Lung (tissue), 12 donors: ENCODE results near the gene GRIA1. TPM values are rescaled to one million over a fixed set of nuclear protein-coding genes. Genes with fewer than 3 reads are reported as not detected.
A peak's percentile ranks its signal among the peaks of the same experiment; 100 is the strongest.

Experiments used
- ATAC-seq: fragments of 200-7000 bp; cut with Tn5 transposase; one replicate; pipeline ENCODE4 v1.9.1; 2020; ENCODE audit warnings: moderate number of reproducible peaks; ENCODE audit not compliant: insufficient read depth, low FRiP score
- DNase-seq, 3 donors: peaks; one replicate each; pipeline ENCODE4 v3.0.0-alpha.2; 2013 to 2017
- H3K27ac ChIP-seq, 2 donors: one replicate each; pipeline ENCODE4 v1.5.1; 2013; ENCODE audit warnings: mild to moderate bottlenecking in 2 of 2, moderate library complexity in 2 of 2, control low read depth in 1 of 2, inconsistent platforms in 1 of 2, low read depth in 1 of 2, low read length in 1 of 2
- H3K27me3 ChIP-seq, 3 donors: one replicate each; pipeline ENCODE4 v1.5.1; 2013; ENCODE audit warnings: low read length in 2 of 3; ENCODE audit not compliant: control insufficient read depth in 3 of 3, insufficient read depth in 3 of 3
- H3K36me3 ChIP-seq, 4 donors: one replicate each; pipeline ENCODE4 v1.5.1; 2013; ENCODE audit warnings: low read length in 4 of 4, mild to moderate bottlenecking in 1 of 4, moderate library complexity in 1 of 4; ENCODE audit not compliant: control insufficient read depth in 4 of 4, insufficient read depth in 4 of 4
- H3K4me1 ChIP-seq, 5 donors: one replicate each; pipeline ENCODE4 v1.5.1; 2013; ENCODE audit warnings: low read length in 5 of 5, mild to moderate bottlenecking in 2 of 5, moderate library complexity in 1 of 5; ENCODE audit not compliant: control insufficient read depth in 5 of 5, insufficient read depth in 5 of 5
- H3K4me3 ChIP-seq: one replicate; pipeline ENCODE4 v1.5.1; 2013; ENCODE audit warnings: mild to moderate bottlenecking, control low read depth, moderate library complexity
- H3K9ac ChIP-seq, 2 donors: one replicate each; pipeline ENCODE4 v1.5.1; 2013; ENCODE audit warnings: low read length in 2 of 2, control low read depth in 1 of 2; ENCODE audit not compliant: insufficient read depth in 1 of 2
- H3K9me3 ChIP-seq, 4 donors: one replicate each; pipeline ENCODE4 v1.5.1; 2013; ENCODE audit warnings: low read length in 3 of 4, mild to moderate bottlenecking in 1 of 4, moderate library complexity in 1 of 4; ENCODE audit not compliant: control insufficient read depth in 4 of 4, insufficient read depth in 3 of 4
- WGBS, 2 donors: extraction: QIAGEN DNeasy Blood & Tissue Kit; methylation state at CpG; one replicate each; pipeline ENCODE4 v1.1.7; 2013; 5-methylcytosine and 5-hydroxymethylcytosine counted together
- polyA plus RNA-seq, 2 donors: library from polyadenylated mRNA; stranded (reverse); fragments of 200-250 nt; gene quantifications; one replicate each; pipeline ENCODE4 v1.2.1, GENCODE V29; 2013
- total RNA-seq, 2 donors: library from RNA; depleted of rRNA in 1 of 2; stranded (reverse); fragments of >200 nt in 1 of 2; gene quantifications; one replicate each; pipeline ENCODE4 v1.2.1, GENCODE V29; 2014 to 2021
- TF ChIP-seq, protein P1 (sequence below): IDR thresholded peaks from 2 replicates; pipeline ENCODE4 v1.5.1; 2012; ENCODE audit warnings: mild to moderate bottlenecking; ENCODE audit errors: control extremely low read depth, extremely low read depth
- donor health status: control.
- donor health status: control.
- donor health status: Bipolar disorder and iron deficiency.
- donor health status: healthy.
- donor health status: DM: yes; HTN: yes; CAD: no.

GRIA1 gene
- total and polyA plus RNA-seq, 4 donors, result 1.1 to 12.5 (median 2.0) TPM

GRCh38 chr5:153491038-153491744 is 721 bp downstream of the GRIA1 start:
- TF ChIP-seq, protein P1, sequence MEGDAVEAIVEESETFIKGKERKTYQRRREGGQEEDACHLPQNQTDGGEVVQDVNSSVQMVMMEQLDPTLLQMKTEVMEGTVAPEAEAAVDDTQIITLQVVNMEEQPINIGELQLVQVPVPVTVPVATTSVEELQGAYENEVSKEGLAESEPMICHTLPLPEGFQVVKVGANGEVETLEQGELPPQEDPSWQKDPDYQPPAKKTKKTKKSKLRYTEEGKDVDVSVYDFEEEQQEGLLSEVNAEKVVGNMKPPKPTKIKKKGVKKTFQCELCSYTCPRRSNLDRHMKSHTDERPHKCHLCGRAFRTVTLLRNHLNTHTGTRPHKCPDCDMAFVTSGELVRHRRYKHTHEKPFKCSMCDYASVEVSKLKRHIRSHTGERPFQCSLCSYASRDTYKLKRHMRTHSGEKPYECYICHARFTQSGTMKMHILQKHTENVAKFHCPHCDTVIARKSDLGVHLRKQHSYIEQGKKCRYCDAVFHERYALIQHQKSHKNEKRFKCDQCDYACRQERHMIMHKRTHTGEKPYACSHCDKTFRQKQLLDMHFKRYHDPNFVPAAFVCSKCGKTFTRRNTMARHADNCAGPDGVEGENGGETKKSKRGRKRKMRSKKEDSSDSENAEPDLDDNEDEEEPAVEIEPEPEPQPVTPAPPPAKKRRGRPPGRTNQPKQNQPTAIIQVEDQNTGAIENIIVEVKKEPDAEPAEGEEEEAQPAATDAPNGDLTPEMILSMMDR, result no peak
- no peaks in the 10 kb centered on the region for H3K36me3 ChIP-seq
- no peaks in the 10 kb centered on the region for H3K9me3 ChIP-seq
- ATAC-seq (no peak), DNase-seq (peak in 2 of 3 donors; percentile 2 to 11)
- WGBS, 2 donors, result 23 to 32% methylated on average over 14 of the region's 14 CpGs
- no peak overlapping the region for H3K27ac ChIP-seq
- H3K4me3 ChIP-seq, result peak overlapping the region; percentile 14
- peaks cover 0 to 14% (median 2%) of the 10 kb centered on the region in 3 donors for H3K27me3 ChIP-seq
- H3K9ac ChIP-seq, result peak overlapping the region in 1 of 2 donors; percentile 65
- H3K4me1 ChIP-seq, result peaks cover 0 to 18% (median 3%) of the 10 kb centered on the region in 5 donors

DNA sequence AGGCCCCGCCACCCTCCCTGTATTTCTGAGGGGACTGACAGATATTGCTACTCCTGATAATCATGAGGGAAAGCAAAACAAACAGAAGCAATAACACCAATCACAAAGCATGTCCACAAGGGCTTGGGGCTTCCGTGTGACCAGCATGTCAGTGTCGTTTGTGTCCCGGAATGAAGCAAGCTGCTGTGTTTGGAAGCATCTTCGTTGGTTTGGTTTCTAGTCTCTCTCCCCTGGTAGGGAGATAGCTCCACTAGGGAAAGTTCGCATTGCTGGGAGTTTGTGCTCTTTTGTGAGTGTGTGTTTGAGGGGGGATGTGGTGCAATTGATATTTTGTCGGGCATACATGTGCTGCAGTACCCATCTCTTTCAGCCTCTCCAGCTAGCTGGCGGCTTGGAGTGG is 1.4 kb downstream of the GRIA1 start:
- TF ChIP-seq, protein P1, result no peak
- no peak overlapping the region for H3K4me3 ChIP-seq

GRCh38 chr5:153496835-153497234 is 6.4 kb downstream of the GRIA1 start:
- no peaks in the 10 kb centered on the region for H3K36me3 ChIP-seq
- peaks cover 0 to 5% (median 0%) of the 10 kb centered on the region in 3 donors for H3K27me3 ChIP-seq
- no peak overlapping the region for H3K4me3 ChIP-seq
- H3K9ac ChIP-seq, result no peak overlapping the region
- DNase-seq (peak in 2 of 3 donors; percentile 44 to 49), ATAC-seq (no peak)
- H3K9me3 ChIP-seq, result no peaks in the 10 kb centered on the region
- H3K4me1 ChIP-seq, result peaks cover 0 to 6% (median 0%) of the 10 kb centered on the region in 5 donors
- TF ChIP-seq, protein P1, result no peak
- WGBS, 2 donors, result 53 to 60% methylated on average over 1 of the region's 1 CpG
- no peak overlapping the region for H3K27ac ChIP-seq

More for the DNA sequence above, 1.4 kb downstream of the GRIA1 start:
- ATAC-seq, result no peak
- Histone ChIP-seq H3K4me1 (peaks cover 0 to 18% (median 3%) of the 10 kb centered on the region in 5 donors), H3K36me3 (no peaks in the 10 kb centered on the region), H3K27ac (peak overlapping the region in 1 of 2 donors; percentile 11), H3K9ac (peak overlapping the region in 1 of 2 donors; percentile 65), H3K9me3 (no peaks in the 10 kb centered on the region), H3K27me3 (peaks cover 0 to 14% (median 2%) of the 10 kb centered on the region in 3 donors)
- peak; percentile 22 to 64 (median 36) for DNase-seq
- WGBS, 2 donors, result 30 to 37% methylated on average over 8 of the region's 8 CpGs
